ENCODE results near the gene XRCC6. TPM values are rescaled to one million over a fixed set of nuclear protein-coding genes. Genes with fewer than 3 reads are reported as not detected.

The XRCC6 gene
- total and polyA plus RNA-seq, 9 of the 15 experiments (the other 6 are each of a cell fraction or from before 2014, with no cell fraction given), result 151 to 440 (median 318) TPM

- TF ChIP-seq FUS (optimal IDR thresholded peaks at IDR 0.05; ENCODE audit: low read depth, low read length) (no peak), BRF2 (IDR thresholded peaks at IDR 0.05; ENCODE audit: borderline replicate concordance, insufficient read depth, insufficient read length) (no peak), RBM34 (IDR thresholded peaks at IDR 0.05; ENCODE audit: borderline replicate concordance, insufficient read depth, low read length) (no peak), ARID1B (IDR thresholded peaks at IDR 0.05) (peak; percentile 91), HMGN3 (IDR thresholded peaks at IDR 0.05; ENCODE audit: borderline replicate concordance, extremely low read depth, insufficient read length, low read depth, low read length) (no peak), PML (IDR thresholded peaks at IDR 0.05; ENCODE audit: low read length) (peak; percentile 65), RBBP5 (IDR thresholded peaks at IDR 0.05; ENCODE audit: borderline replicate concordance, insufficient read depth, low read length, poor library complexity, severe bottlenecking) (no peak), FOXP4 (CRISPR knock-in tag; IDR thresholded peaks at IDR 0.05; ENCODE audit: borderline replicate concordance) (no peak), HNRNPK (IDR thresholded peaks at IDR 0.05; ENCODE audit: low read depth, low read length, poor library complexity, severe bottlenecking) (no peak), MGA (IDR thresholded peaks at IDR 0.05) (no peak), PKNOX1 (IDR thresholded peaks at IDR 0.05) (peak; percentile 86)
Observed at GRCh38 chr22:41603873-41604332, 17.2 kb upstream of the XRCC6 start (continued).

Measured in K562 (cell line).